ENCODE measurements around the gene HTT. TPM values are rescaled to one million over a fixed set of nuclear protein-coding genes. Genes with fewer than 3 reads are reported as not detected.

Gene HTT
- total RNA-seq, 1 donor from 2014 or later, result 49.8 TPM

DNA sequence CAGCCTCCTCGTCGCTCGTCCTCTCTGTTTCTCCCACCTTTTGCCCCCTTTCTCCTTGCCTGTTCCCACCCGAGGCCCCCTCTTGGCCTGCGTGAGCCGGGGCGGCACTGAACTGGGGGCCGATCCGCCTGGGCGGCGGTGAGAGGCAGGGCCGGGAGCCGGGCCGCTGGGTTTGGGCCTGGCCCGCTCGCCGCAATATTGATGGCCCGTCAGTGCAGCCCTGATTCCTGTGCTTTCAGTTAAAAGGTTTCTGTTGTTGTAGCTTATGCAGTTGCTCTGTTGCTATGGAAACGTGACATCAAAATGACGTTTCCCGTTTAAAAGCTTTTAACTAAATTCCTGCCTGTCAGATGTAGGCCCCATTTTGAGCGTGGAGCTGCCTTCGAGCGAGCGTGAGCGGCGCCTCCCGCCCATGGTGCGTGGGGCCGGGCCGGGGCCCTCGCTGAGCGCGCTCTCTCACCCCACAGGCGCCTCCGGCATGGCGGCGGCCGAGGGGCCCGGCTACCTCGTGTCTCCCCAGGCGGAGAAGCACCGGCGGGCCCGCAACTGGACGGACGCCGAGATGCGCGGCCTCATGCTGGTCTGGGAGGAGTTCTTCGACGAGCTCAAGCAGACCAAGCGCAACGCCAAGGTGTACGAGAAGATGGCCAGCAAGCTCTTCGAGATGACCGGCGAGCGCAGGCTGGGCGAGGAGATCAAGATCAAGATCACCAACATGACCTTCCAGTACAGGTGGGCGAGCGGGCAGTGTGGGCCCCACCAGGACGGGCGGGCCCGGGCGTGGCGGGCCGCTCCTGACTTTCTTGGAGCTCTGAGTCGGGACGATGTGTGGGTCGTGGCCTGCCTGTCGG, 174.6 kb downstream of the HTT start, which contains the start of gene MSANTD1:
TSS of gene MSANTD1 (plus strand) at position 349 of the 851 bp plus-strand sequence. CDS start at position 413, 64 bp downstream.
- Histone ChIP-seq H3K27ac (no peak within 1 kb of the TSS), H3K4me1 (no peaks in the 10 kb centered on the region), H3K4me3 (no peak within 1 kb of the TSS), H3K36me3 (no peaks in the 10 kb centered on the region), H3K27me3 (no peaks in the 10 kb centered on the region), H3K9me3 (no peaks in the 10 kb centered on the region)
- intact Hi-C loops (cut with DNase I), result no loop called here
- TF ChIP-seq POLR2A (IDR thresholded peaks at IDR 0.05) (no peak), POLR2AphosphoS5 (IDR thresholded peaks at IDR 0.05; ENCODE audit: insufficient read depth in 1 of 2, low read depth in 1 of 2) (no peak)
- TF ChIP-seq, protein P1, sequence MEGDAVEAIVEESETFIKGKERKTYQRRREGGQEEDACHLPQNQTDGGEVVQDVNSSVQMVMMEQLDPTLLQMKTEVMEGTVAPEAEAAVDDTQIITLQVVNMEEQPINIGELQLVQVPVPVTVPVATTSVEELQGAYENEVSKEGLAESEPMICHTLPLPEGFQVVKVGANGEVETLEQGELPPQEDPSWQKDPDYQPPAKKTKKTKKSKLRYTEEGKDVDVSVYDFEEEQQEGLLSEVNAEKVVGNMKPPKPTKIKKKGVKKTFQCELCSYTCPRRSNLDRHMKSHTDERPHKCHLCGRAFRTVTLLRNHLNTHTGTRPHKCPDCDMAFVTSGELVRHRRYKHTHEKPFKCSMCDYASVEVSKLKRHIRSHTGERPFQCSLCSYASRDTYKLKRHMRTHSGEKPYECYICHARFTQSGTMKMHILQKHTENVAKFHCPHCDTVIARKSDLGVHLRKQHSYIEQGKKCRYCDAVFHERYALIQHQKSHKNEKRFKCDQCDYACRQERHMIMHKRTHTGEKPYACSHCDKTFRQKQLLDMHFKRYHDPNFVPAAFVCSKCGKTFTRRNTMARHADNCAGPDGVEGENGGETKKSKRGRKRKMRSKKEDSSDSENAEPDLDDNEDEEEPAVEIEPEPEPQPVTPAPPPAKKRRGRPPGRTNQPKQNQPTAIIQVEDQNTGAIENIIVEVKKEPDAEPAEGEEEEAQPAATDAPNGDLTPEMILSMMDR (IDR thresholded peaks at IDR 0.05), result no peak
- DNase-seq (ENCODE audit: extremely low spot score in 2 of 2), result no peak

DNA sequence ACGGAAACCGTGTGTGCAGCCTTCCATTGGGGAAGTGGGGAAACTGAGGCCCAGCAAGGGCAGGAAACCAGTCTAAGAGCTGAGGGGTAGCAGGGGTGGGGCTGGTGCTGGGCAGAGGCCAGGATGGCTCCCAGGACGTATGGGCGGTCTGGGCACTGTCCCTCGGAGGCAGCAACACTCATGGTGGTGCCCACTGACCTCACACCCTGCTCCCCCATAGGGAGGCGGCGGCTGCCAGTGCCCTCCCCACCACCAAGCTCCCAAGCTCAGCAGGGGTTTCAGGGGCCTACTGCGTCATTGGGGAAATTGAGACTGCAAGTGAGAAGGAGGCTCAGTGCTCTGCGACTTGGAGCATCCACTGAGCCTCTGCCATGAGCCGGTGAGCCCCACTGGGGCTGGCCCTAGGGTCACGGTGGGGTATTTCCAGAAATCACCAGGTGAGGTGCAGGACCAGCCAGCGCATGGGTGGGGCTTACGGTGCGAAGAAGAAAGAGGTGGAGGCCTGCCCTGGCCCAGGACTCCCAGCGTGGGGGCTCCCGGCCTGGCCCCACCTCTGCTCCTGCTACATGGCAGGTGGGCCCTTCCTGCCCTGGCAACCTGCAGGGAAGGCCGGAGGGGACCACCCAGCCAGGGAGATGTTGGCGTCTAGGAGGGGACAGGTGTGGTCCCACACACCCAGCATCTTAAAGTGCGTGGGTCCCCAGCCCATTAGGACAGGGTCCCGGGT, 175.4 kb downstream of the HTT start:
- H3K9me3 ChIP-seq, result no peaks in the 10 kb centered on the region
- TF ChIP-seq POLR2A (IDR thresholded peaks at IDR 0.05), result no peak
- TF ChIP-seq POLR2AphosphoS5 (IDR thresholded peaks at IDR 0.05; ENCODE audit: insufficient read depth in 1 of 2, low read depth in 1 of 2), result no peak
- TF ChIP-seq, protein P1 (IDR thresholded peaks at IDR 0.05), result no peak
- intact Hi-C loops (cut with DNase I), result no loop called here
- no peak overlapping the region for H3K27ac ChIP-seq
- H3K27me3 ChIP-seq, result no peaks in the 10 kb centered on the region
- no peaks in the 10 kb centered on the region for H3K4me1 ChIP-seq
- no peak overlapping the region for H3K4me3 ChIP-seq
- H3K36me3 ChIP-seq, result no peaks in the 10 kb centered on the region
- DNase-seq (ENCODE audit: extremely low spot score in 2 of 2), result no peak

DNA sequence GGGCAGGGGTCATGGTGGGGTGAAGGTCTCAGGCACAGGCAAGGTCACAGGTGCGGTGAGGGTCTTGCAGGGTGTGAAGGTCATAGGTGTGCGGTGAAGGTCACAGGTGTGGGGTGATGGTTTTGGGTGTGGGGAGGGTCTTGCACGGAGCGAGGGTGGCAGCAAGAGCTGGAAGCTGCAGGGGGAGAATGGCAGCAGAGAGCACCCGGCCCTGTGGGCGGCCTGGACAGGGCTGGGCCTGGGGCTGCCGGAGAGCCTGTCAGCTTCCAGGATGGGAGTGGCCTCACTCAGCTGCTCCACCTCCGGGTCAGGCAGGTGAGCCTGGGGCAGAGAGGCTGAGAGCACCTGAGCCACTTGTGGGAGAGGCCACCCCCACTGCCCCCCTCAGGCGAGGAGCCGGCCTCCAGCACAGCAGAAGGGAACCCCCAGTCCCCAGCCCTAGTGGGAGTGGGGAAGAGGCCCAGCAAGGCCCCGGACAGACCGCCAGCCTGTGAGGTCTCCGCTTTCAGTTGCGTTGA, 176.0 kb downstream of the HTT start:
- Histone ChIP-seq H3K27ac (no peak overlapping the region), H3K36me3 (no peaks in the 10 kb centered on the region), H3K4me1 (no peaks in the 10 kb centered on the region), H3K27me3 (no peaks in the 10 kb centered on the region), H3K4me3 (no peak overlapping the region), H3K9me3 (no peaks in the 10 kb centered on the region)
- no peak for TF ChIP-seq POLR2A (IDR thresholded peaks at IDR 0.05)
- no peak for TF ChIP-seq POLR2AphosphoS5 (IDR thresholded peaks at IDR 0.05; ENCODE audit: insufficient read depth in 1 of 2, low read depth in 1 of 2)
- TF ChIP-seq, protein P1 (IDR thresholded peaks at IDR 0.05), result no peak
- DNase-seq (ENCODE audit: extremely low spot score in 2 of 2), result no peak
- intact Hi-C loops (cut with DNase I), result no loop called here

DNA sequence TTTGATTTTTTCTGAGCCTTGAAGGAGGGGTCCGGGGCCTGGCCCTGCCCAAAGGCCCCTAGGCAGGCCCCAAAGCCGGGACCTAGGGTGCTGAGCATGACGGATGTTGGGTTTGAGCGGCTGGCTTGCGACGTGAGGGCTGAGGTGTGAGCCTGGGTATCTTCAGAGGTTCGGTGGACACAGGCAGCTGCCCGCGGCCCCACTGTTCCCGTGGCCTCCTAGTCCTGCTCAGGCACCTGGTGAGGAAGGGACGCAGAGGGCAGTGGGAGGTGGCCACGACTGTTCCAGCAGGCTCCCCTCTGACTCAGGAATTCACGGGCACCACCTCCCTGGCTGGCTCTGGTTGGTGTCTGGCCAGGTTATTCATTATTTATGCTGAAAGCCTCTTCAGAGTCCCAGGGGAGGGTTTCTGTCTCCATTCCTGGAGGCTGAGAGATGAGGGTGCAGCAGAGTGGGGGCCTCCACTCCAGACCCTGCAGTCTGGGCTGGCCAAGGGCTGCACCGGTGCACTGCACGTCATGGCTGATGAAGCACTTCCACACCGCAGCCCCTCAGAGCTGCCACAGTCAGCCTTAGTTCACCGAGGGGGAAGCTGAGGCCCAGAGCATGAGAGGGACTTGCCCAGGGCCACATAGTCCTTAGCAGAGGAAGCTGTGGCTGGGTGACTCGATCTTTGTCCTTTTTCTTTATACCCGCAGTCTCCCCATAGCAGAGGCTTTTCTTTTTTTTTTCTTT, 176.6 kb downstream of the HTT start:
- no peaks in the 10 kb centered on the region for H3K9me3 ChIP-seq
- H3K4me1 ChIP-seq, result no peaks in the 10 kb centered on the region
- no peaks in the 10 kb centered on the region for H3K36me3 ChIP-seq
- H3K27ac ChIP-seq, result no peak overlapping the region
- no peaks in the 10 kb centered on the region for H3K27me3 ChIP-seq
- TF ChIP-seq, protein P1 (IDR thresholded peaks at IDR 0.05), result no peak
- TF ChIP-seq POLR2A (IDR thresholded peaks at IDR 0.05), result no peak
- no peak for TF ChIP-seq POLR2AphosphoS5 (IDR thresholded peaks at IDR 0.05; ENCODE audit: insufficient read depth in 1 of 2, low read depth in 1 of 2)
- no peak for DNase-seq (ENCODE audit: extremely low spot score in 2 of 2)
- H3K4me3 ChIP-seq, result no peak overlapping the region
- intact Hi-C loops (cut with DNase I), result no loop called here
